ENCODE measurements around the gene PCYT1A.

- TF ChIP-seq CTCF (IDR thresholded peaks at IDR 0.05): no peak
- TF ChIP-seq POLR2A (IDR thresholded peaks at IDR 0.05): no peak
Measured at GRCh38 chr3:196326936-196327335, 39.4 kb upstream of the PCYT1A start.

All from breast epithelium (tissue), 3 donors.